ENCODE measurements around the gene MICAL2.

MICAL2 gene

DNA sequence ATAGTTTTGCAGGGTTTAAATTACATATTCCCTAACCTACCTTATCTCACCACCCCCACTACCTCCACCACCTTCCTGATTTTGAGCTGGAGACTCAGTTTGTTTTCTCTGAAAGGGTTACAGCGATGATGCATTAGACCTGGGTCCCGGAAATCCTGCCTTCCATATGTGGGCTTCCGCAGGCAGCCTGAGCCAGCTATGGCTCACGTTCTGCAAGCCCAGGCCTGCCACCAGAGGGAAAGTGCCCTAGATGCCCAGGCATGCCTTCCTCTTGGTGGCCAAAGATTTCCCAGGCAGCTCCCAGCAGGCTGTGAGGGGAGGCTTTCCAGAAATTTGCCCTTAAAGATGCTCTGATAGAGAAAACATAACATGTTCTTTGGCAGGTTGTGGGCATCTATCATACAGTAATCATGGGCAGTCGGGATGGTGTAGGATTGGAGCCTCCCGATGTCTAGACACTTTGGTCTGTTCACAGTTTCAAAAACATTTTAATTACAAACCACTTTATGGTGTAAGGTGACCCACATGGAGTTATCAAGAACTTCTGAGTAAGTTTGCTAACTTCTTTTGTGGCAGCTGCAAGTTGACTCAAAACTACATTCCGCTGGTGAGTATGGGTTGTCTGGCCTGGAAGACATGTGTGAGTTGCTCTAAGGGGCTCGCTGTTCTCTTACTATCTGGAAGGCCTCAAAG, 79.3 kb downstream of the MICAL2 start:
- no peaks in the 10 kb centered on the region for H3K9me3 ChIP-seq
- TF ChIP-seq, protein P1, sequence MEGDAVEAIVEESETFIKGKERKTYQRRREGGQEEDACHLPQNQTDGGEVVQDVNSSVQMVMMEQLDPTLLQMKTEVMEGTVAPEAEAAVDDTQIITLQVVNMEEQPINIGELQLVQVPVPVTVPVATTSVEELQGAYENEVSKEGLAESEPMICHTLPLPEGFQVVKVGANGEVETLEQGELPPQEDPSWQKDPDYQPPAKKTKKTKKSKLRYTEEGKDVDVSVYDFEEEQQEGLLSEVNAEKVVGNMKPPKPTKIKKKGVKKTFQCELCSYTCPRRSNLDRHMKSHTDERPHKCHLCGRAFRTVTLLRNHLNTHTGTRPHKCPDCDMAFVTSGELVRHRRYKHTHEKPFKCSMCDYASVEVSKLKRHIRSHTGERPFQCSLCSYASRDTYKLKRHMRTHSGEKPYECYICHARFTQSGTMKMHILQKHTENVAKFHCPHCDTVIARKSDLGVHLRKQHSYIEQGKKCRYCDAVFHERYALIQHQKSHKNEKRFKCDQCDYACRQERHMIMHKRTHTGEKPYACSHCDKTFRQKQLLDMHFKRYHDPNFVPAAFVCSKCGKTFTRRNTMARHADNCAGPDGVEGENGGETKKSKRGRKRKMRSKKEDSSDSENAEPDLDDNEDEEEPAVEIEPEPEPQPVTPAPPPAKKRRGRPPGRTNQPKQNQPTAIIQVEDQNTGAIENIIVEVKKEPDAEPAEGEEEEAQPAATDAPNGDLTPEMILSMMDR (IDR thresholded peaks at IDR 0.05; ENCODE audit: low read depth, low read length): no peak
- H3K4me3 ChIP-seq (ENCODE audit: low read depth, low read length): no peak overlapping the region
- H3K4me1 ChIP-seq: no peaks in the 10 kb centered on the region
- DNase-seq: no peak
- no peaks in the 10 kb centered on the region for H3K36me3 ChIP-seq
- no peaks in the 10 kb centered on the region for H3K27me3 ChIP-seq

DNA sequence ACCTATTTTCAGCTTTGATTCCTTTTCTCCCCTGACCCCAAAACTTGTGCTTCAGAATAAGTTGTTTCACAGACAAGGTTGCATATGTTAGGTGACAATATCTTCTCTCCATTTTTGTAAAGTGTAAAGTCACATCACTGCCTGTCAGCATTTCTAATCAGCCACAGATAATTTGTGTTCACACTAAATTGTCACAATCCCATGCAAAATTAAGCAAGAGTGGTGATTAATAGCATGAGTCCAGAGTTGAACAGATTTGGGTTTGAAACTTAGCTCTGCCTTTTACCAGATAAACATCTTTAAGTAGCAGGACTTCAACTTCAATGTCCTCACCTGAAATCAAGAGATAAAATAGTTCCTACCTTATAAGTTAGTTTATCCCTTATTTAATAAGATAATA, 80.1 kb downstream of the MICAL2 start:
- Histone ChIP-seq H3K9me3 (no peaks in the 10 kb centered on the region), H3K27me3 (no peaks in the 10 kb centered on the region), H3K36me3 (no peaks in the 10 kb centered on the region), H3K4me1 (no peaks in the 10 kb centered on the region), H3K4me3 (ENCODE audit: low read depth, low read length) (no peak overlapping the region)
- no peak for DNase-seq
- TF ChIP-seq, protein P1 (IDR thresholded peaks at IDR 0.05; ENCODE audit: low read depth, low read length): no peak

DNA sequence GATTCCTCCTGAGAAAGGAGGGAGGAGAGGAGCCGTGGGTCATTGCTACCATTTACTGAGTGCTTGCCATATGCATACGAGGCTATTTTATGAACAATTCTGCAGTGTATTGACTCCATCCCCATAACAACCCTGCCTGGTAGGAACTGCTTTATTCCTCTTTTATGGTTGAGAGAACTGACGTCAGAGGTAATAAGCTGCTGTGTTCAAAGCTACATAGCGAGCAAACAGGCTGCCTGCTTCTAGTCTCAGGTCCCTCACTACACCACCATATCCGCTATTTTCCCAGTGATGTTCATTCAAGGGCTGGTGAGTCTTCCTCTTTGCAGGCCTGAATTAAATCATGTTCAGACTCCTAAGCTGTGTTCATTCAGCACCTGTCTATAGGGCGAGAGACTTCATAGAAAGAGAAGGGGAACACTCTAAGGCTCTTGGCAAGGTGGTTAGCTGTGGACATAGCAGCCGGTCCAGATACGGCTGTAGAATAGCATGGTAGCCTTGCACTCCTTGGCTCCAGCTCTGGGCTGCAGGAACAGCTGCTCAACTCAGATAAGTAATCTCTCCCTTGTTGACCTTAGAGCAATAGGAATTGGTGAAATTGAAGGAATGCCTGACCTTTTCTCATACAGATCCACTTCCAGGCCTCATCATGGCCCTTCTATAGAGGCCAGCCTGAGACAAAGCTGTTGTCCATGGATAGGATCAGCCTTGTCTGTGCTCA, 82.6 kb downstream of the MICAL2 start:
- Histone ChIP-seq H3K27me3 (no peaks in the 10 kb centered on the region), H3K4me1 (no peaks in the 10 kb centered on the region), H3K4me3 (ENCODE audit: low read depth, low read length) (no peak overlapping the region), H3K36me3 (no peaks in the 10 kb centered on the region), H3K9me3 (no peaks in the 10 kb centered on the region)
- DNase-seq: no peak
- TF ChIP-seq, protein P1 (IDR thresholded peaks at IDR 0.05; ENCODE audit: low read depth, low read length): no peak

DNA sequence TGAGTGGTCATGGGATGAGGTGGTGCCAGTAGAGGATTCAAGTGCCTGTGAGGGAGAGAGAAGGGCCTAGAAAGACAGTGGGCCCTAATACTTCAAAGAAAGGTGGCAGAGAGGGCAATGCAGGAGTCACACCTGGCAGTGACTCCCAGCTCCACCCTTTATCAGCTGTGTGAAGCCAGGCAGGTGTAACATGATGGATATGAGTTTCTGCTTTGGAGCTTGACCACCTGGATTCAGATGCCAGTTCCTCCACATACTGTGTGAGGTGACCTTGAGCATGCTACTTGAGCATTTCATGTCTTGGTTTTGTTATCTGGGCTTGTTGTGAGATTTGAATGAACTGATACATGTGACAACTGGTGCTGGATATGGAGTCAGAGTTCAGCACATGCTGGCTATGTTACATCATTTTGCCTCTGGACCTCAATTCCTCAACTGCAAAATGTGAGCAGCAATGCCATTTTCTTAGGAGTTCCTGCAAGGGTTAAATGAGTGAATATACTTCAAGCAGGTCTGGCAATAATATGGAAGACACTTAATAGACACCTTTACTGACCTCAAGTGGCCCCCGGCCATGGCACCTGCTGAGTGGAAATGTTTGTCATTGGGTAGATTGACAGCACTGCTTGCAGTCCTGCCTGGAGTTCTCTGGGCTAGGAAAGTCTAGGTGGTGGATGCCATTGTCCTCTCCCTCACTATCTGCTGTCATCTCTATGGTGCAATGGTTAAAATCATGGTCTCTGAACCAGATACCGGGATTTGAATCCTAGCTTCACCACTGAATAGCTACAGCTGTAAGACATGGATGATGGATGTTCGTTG, 83.3 kb downstream of the MICAL2 start:
- TF ChIP-seq, protein P1 (IDR thresholded peaks at IDR 0.05; ENCODE audit: low read depth, low read length): no peak
- Histone ChIP-seq H3K9me3 (no peaks in the 10 kb centered on the region), H3K4me1 (no peaks in the 10 kb centered on the region), H3K36me3 (no peaks in the 10 kb centered on the region), H3K4me3 (ENCODE audit: low read depth, low read length) (no peak overlapping the region), H3K27me3 (no peaks in the 10 kb centered on the region)
- DNase-seq: no peak

DNA sequence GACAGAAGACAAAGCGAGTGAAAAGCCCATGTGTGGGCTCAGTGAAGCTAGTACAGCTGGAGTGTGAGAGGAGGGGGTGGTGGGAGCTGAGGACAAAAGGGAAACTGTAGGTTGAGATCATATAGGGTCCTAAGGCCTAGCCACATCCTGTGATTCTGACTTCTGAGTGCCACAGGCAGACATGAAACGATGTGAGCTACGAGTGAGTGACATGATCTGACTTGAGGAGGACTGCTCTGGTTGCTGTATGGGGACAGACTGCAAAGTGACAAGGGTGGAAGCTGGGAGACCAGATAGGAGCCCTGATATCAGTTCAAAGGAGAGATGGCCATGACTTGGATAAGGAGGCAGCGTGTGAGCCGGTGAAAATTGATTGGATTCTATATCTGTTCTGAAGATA, 85.4 kb downstream of the MICAL2 start:
- H3K36me3 ChIP-seq: no peaks in the 10 kb centered on the region
- H3K9me3 ChIP-seq: no peaks in the 10 kb centered on the region
- H3K4me1 ChIP-seq: peaks cover 6% of the 10 kb centered on the region
- TF ChIP-seq, protein P1 (IDR thresholded peaks at IDR 0.05; ENCODE audit: low read depth, low read length): no peak
- no peak for DNase-seq
- no peaks in the 10 kb centered on the region for H3K27me3 ChIP-seq
- H3K4me3 ChIP-seq (ENCODE audit: low read depth, low read length): no peak overlapping the region
